Globus pallidus (tissue), 1 donor: ENCODE results near the gene METTL8.

Experiments
- DNase-seq: peaks from one replicate; pipeline ENCODE4 v3.0.0-alpha.2; 2015; ENCODE audit warnings: low spot score

Gene METTL8

GRCh38 chr2:171433763-171434012 lies at the start of gene METTL8:
Gene METTL8, minus strand, starts transcription at chr2:171433990. Its CDS starts 41,805 bp downstream, at chr2:171392185.
- no peak for DNase-seq

- DNase-seq: no peak
Observed at GRCh38 chr2:171482877-171483276, 49.1 kb upstream of the METTL8 start.

- DNase-seq: no peak
Observed at GRCh38 chr2:171482308-171482707, 48.5 kb upstream of the METTL8 start.

- no peak for DNase-seq
Observed at GRCh38 chr2:171480908-171481307, 47.1 kb upstream of the METTL8 start.

GRCh38 chr2:171479154-171479814 lies 45.5 kb upstream of the METTL8 start:
- DNase-seq: no peak

GRCh38 chr2:171478345-171478744 lies 44.6 kb upstream of the METTL8 start:
- DNase-seq: no peak

- no peak for DNase-seq
Observed at GRCh38 chr2:171475979-171476378, 42.2 kb upstream of the METTL8 start.

- DNase-seq: no peak
Observed at GRCh38 chr2:171470129-171470528, 36.3 kb upstream of the METTL8 start.

- no peak for DNase-seq
Observed at GRCh38 chr2:171469176-171469575, 35.4 kb upstream of the METTL8 start.

GRCh38 chr2:171460537-171460936 lies 26.7 kb upstream of the METTL8 start:
- DNase-seq: no peak

- no peak for DNase-seq
Observed at GRCh38 chr2:171459498-171459897, 25.7 kb upstream of the METTL8 start.

- DNase-seq: no peak
Observed at GRCh38 chr2:171452773-171453172, 19.0 kb upstream of the METTL8 start.

- no peak for DNase-seq
Observed at GRCh38 chr2:171451074-171451473, 17.3 kb upstream of the METTL8 start.

GRCh38 chr2:171447675-171448074 lies 13.9 kb upstream of the METTL8 start:
- no peak for DNase-seq

- DNase-seq: no peak
Observed at GRCh38 chr2:171441470-171441869, 7.7 kb upstream of the METTL8 start.

- no peak for DNase-seq
Observed at GRCh38 chr2:171436307-171436706, 2.5 kb upstream of the METTL8 start.

GRCh38 chr2:171434013-171434989 lies 511 bp upstream of the METTL8 start, which contains the start of gene DCAF17:
Gene DCAF17, plus strand, starts transcription at chr2:171434226. Its CDS starts 352 bp downstream, at chr2:171434578.
- peak; percentile 97 for DNase-seq

GRCh38 chr2:171432969-171433762 lies 624 bp downstream of the METTL8 start:
- no peak for DNase-seq

- DNase-seq: no peak
Observed at GRCh38 chr2:171432206-171432968, 1.4 kb downstream of the METTL8 start.

GRCh38 chr2:171431677-171432167 lies 2.1 kb downstream of the METTL8 start:
- DNase-seq: no peak
